GM19025 (cell line): Measurements from ENCODE around the gene ERLIN1.
"Not testable (repeated sequence)": the region's sequence is repeated elsewhere in the genome, so short reads cannot be mapped to it uniquely, and the experiment has no call there.

ENCODE experiments used
- ATAC-seq: cut with Tn5 transposase; IDR thresholded peaks from one replicate; pipeline ENCODE4 v1.9.1; 2021; ENCODE audit warnings: mild to moderate bottlenecking, low read depth, moderate library complexity; ENCODE audit not compliant: unreplicated experiment

The ERLIN1 gene

DNA sequence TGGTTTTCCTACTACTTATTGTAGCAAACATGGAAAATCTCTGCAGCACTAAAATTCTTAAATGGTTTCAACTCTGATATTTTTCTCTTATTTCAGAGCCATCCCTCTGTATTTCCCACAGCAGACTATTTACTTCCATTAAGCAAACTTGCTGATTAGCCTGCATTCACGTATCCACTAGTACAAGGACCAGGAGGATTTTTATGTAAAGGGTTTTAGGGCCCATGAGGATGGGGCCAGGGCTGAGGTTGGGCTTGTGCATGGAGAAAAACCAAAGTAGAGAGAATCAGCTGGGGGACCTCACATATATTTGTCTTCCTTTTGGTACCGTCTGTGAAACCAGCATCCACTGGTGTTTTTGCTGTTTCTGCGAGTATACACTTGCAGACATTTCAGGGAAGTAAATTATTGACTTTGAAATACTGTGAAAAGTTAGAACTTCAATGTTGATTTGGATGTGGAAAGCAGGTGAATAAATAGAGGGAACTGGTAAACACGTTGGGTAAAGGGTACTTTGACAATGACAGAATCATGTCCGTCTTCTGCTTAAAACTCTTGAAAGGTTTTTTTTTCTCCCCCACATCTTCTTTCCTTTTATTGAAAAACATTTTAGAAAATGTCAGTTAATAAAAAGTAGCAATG lies 44.3 kb downstream of the ERLIN1 start:
- ATAC-seq: no peak

GRCh38 chr10:100140070-100140469 lies 45.8 kb downstream of the ERLIN1 start:
- ATAC-seq: no peak

DNA sequence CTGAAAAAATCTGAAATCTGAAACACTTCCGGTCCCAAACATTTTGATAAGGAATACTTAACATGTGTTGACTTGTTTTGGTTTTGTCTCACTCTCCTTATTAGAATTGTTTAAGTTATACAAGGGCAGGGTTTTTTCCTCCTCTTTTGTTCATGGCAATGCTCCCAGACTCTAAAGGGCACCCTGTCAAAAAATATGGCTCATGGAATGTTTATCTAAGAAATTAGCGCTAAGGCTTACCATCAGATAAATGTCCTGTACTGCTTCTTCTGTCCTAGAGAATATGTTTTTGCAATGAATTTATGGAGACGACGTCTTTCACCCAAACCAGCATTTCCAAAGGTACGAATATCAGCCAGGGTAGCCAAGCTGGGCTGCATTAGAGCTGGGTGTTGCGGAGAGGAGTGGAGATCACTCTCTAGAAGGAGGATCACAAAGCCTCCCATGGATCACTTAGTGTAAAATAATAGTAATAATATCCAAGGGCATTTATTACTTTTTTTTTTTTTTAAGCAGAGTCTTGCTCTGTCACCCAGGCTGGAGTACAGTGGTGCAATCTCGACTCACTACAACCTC lies 46.8 kb downstream of the ERLIN1 start:
- no peak for ATAC-seq

DNA sequence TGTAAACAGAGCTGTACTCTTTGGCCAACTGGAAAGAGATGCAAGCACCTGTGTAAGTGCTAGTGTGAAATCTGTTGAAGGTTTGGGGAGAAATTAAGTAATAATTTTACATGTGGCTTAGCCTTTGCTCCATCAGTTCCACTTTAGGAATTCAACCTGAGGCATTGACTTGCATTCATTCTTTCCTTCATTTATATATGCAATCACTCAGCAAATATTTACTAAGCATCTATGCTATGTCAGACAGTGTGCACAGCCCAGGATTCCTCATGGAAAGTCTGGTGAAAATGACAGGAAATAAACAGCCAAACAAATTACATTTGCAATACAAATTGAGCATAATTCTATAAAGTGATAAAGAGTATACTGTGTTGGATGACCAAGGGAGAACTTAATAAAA lies 50.3 kb downstream of the ERLIN1 start:
- ATAC-seq: no peak

DNA sequence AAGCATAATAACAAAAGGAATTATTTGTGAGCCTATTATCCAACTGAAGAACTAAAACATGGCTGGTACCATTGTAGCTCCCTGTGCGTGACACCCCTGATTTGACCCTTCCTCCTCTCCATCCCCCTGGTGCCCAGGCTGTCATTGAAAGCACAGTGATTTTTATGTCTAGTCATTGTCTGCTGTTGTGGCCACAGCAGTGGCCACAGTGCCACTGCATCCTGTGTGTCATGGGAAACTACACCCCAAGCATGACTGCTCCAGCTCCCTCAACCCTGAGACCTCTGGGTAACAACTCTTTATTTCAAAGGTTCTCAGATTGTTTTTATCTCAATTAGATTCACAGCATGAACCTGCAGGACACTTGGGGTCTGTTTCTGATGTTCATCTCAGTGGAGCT lies 52.0 kb downstream of the ERLIN1 start:
- ATAC-seq: no peak

- no peak for ATAC-seq
These were observed 53.4 kb downstream of the ERLIN1 start for GRCh38 chr10:100132427-100132826.

- ATAC-seq: no peak
These were observed 54.3 kb downstream of the ERLIN1 start for GRCh38 chr10:100131571-100131970.

DNA sequence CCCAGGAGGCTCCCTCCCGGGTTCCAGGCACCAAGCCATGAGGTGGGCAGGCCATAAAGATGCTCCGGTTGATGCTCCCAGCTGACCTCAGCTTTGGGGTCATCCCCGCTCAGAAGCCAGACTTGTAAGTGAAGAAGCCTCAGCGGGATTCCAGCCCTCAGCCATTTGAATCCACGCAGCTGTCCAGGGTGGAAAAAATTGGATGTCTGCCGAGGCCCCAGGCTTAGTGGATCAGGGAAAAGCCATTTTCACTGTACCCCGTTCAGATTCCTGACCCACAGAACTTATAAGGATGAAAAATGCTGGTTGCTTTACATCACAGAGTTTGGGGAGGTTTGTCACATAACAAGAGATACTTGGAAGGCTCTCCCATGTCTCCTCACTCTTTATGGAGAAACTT lies 55.0 kb downstream of the ERLIN1 start:
- no peak for ATAC-seq

GRCh38 chr10:100129424-100129823 lies 56.4 kb downstream of the ERLIN1 start:
- no peak for ATAC-seq

DNA sequence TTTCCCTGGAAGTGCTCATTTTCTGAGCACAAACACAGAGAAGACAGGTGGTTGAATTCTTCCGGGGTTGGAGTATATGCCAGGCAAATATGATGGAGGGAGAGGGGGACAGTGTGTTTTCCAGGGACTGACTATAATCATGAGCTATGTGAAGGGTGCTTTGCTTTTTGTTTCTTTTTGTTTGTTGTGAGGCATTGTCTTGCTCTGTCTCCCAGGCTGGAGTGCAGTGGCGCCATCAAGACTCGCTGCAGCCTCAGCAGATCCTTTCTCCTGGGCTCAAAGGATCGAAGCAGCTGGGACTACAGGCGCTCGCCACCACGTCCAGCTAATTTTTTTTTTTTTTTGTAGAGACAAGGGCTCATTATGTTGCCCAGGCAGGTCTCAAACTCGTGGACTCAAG lies 56.9 kb downstream of the ERLIN1 start:
- no peak for ATAC-seq

- not testable (repeated sequence) for ATAC-seq
These were observed 60.5 kb downstream of the ERLIN1 start for GRCh38 chr10:100125335-100125734.

- ATAC-seq: no peak
These were observed 61.7 kb downstream of the ERLIN1 start for GRCh38 chr10:100124097-100124496.

DNA sequence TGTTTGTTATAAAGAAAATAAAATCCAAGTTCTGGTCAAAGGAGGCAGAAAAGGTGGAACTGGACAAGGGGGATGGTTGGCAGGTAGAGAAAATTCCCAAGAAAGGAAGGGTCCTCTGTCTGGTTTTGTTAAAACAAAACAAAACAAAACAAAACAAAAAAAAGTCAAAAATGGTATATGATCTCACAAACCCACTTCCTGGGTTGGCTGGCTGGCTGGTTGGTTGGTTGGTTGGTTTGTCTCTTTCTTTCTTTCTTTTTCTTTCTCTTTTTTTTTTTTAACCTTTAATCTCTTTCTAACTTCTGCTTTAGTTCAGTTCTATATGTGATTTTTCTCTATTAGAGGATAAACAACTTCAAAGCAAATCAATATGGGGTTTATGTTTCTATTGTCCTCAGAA lies 63.0 kb downstream of the ERLIN1 start:
- no peak for ATAC-seq

- ATAC-seq: no peak
These were observed 65.3 kb downstream of the ERLIN1 start for GRCh38 chr10:100120550-100120949.

GRCh38 chr10:100119726-100120125 lies 66.1 kb downstream of the ERLIN1 start:
- no peak for ATAC-seq

- no peak for ATAC-seq
These were observed 70.7 kb downstream of the ERLIN1 start for GRCh38 chr10:100114976-100115770.

DNA sequence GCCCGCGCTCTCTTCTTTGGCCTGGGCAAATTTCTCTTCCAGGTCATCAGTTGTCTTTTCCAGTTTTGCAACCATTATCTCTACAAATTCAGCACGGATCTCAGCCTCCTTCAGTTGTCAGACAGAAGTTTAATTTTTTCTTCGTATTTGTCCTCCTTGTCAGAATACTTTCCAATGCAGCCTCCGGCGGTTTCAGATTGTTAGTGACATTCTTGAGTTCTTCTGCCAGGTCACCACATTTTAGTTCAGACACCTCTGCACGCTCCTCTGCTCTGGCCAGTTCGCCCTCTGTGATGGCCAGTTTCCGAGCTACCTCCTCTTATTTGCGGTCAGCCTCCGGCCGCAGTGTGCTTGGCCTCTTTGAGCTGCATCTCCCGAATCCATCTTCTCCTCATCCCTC lies 71.4 kb downstream of the ERLIN1 start:
- ATAC-seq: no peak

DNA sequence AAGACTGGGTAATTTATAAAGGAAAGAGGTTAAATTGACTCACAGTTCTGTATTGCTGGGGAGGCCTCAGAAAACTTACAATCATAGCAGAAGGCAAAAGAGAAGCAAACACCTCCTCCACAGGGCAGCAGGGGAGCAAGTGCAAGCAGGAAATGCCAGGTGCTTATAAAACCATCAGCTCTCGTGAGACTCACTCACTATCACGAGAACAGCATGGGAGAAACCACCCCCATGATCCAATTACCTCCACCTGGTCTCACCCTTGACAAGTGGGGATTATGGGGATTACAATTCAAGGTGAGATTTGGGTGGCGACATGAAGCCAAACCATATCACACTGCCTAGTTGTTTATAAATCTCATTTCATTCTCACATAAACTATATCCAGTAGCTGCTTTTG lies 76.2 kb downstream of the ERLIN1 start:
- ATAC-seq: no peak

GRCh38 chr10:100106865-100107264 lies 79.0 kb downstream of the ERLIN1 start:
- no peak for ATAC-seq

- ATAC-seq: no peak
These were observed 81.5 kb downstream of the ERLIN1 start for GRCh38 chr10:100104300-100104699.

DNA sequence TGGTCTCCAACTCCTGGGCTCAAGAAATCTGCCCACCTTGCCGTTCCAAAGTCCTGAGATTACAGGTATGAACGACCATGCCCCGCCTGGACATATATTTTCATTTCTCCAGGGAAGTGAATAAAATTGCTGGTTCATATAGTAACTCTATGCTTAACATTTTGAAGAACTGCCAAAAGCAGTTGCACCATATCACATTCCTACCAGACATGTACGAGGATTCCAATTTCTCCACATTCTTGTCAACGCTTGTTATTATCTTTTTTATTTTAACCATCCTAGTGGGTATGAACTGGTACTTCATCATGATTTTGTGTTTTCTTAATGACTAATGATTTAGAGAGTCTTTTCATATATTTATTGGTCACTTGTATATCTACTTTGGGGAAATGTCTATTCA lies 82.2 kb downstream of the ERLIN1 start:
- ATAC-seq: no peak
